ENCODE results near the gene C5AR1. TPM values are rescaled to one million over a fixed set of nuclear protein-coding genes. Genes with fewer than 3 reads are reported as not detected.

C5AR1 gene
- polyA plus RNA-seq, 1 of the 3 experiments (the other 2 are of a cell fraction) = 1.2 TPM

DNA sequence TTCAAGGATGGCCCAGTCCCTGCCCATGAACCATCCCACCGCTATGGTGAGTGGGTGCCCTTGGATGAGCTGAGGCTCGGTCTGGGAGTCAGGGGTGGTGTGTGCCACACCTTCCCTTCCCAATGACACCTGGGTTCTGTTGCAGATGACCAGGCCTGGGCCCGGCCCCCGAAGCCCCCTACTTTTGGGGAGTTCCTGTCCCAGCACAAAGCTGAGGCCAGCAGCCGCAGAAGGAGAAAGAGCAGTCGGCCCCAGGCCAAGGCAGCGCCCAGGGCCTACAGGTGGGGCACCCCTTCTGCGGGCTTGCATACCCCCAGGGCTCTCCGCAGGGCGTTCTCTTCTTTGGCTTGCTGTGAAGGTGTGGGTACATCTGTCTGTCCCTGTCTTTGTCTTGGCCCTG, 39.3 kb upstream of the C5AR1 start:
- peaks cover 6 to 21% of the 10 kb centered on the region in 2 experiments for H3K36me3 ChIP-seq (replicated peaks in 1 of 2; ENCODE audit: control insufficient read depth in 1 of 2, insufficient read depth in 2 of 2, low read length in 1 of 2)
- H3K27me3 ChIP-seq (ENCODE audit: insufficient read depth) = no peaks in the 10 kb centered on the region
- no peak overlapping the region for H3K27ac ChIP-seq (ENCODE audit: low read depth in 2 of 2, low read length in 1 of 2)
- no peak overlapping the region for H3K4me2 ChIP-seq
- H3K9me2 ChIP-seq = no peaks in the 10 kb centered on the region
- TF ChIP-seq GABPA (IDR thresholded peaks at IDR 0.05; ENCODE audit: low read depth) (no peak), USF2 (IDR thresholded peaks at IDR 0.05; ENCODE audit: borderline replicate concordance, low read depth, low read length) (no peak), MXI1 (IDR thresholded peaks at IDR 0.05; ENCODE audit: low read depth, low read length) (no peak), SIN3A (IDR thresholded peaks at IDR 0.05; ENCODE audit: borderline replicate concordance, low read depth, low read length) (no peak), ELF1 (IDR thresholded peaks at IDR 0.05) (no peak), RCOR1 (IDR thresholded peaks at IDR 0.05; ENCODE audit: low read length) (no peak), MAX (IDR thresholded peaks at IDR 0.05; ENCODE audit: low read depth) (no peak), FOSL2 (IDR thresholded peaks at IDR 0.05; ENCODE audit: borderline replicate concordance, low read depth) (no peak), GATA2 (CRISPR knock-in tag; IDR thresholded peaks at IDR 0.05) (no peak), FOXM1 (IDR thresholded peaks at IDR 0.05; ENCODE audit: low read depth) (no peak), TAF1 (IDR thresholded peaks at IDR 0.05; ENCODE audit: borderline replicate concordance, low read depth, low read length) (no peak), POLR2AphosphoS5 (IDR thresholded peaks at IDR 0.05; ENCODE audit: low read depth, low read length) (no peak), TCF12 (IDR thresholded peaks at IDR 0.05) (no peak)
- TF ChIP-seq, protein P1, sequence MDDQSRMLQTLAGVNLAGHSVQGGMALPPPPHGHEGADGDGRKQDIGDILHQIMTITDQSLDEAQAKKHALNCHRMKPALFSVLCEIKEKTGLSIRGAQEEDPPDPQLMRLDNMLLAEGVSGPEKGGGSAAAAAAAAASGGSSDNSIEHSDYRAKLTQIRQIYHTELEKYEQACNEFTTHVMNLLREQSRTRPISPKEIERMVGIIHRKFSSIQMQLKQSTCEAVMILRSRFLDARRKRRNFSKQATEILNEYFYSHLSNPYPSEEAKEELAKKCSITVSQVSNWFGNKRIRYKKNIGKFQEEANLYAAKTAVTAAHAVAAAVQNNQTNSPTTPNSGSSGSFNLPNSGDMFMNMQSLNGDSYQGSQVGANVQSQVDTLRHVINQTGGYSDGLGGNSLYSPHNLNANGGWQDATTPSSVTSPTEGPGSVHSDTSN (IDR thresholded peaks at IDR 0.05) = no peak
- POLR2A ChIA-PET = no interaction called here
- H3K9ac ChIP-seq = no peak overlapping the region
- H2AFZ ChIP-seq (ENCODE audit: low read depth) = no peak overlapping the region
- H4K20me1 ChIP-seq (ENCODE audit: insufficient read depth) = no peaks in the 10 kb centered on the region; the same call in 1 of the 2 replicates
- H3K4me1 ChIP-seq (ENCODE audit: control insufficient read depth in 1 of 2, insufficient read depth in 2 of 2, low read depth in 1 of 2, low read length in 1 of 2) = peaks cover 4 to 9% of the 10 kb centered on the region in 2 experiments; a peak in 3 of 4 replicates
- peaks cover 14% of the 10 kb centered on the region for H3F3A ChIP-seq (replicated peaks; ENCODE audit: insufficient read depth)
- H3K4me3 ChIP-seq (ENCODE audit: low read depth in 2 of 2, low read length in 1 of 2) = no peak overlapping the region
- DNase-seq = no peak
- CTCF ChIA-PET = interaction anchor here (0.8 to 3.0 kb wide), 2 partner anchors 26 to 120 kb away, joined by 3 to 12 read pairs; no protein-coding TSS in a partner anchor
- no peaks in the 10 kb centered on the region for H3K9me3 ChIP-seq
- 93% methylated on average over 3 of the region's 10 CpGs for WGBS (ENCODE audit: low lambda C conversion rate)
- H3K79me2 ChIP-seq (ENCODE audit: insufficient read depth) = no peaks in the 10 kb centered on the region

GRCh38 chr19:47271949-47272348, 37.7 kb upstream of the C5AR1 start:
- CTCF ChIA-PET = interaction anchor here (1.2 to 3.0 kb wide), 4 partner anchors 12 to 471 kb away, joined by 3 to 12 read pairs (median 5); no protein-coding TSS in a partner anchor
- Histone ChIP-seq H2AFZ (ENCODE audit: low read depth) (no peak overlapping the region), H3K79me2 (ENCODE audit: insufficient read depth) (no peaks in the 10 kb centered on the region), H3K9me2 (no peaks in the 10 kb centered on the region), H3K27ac (ENCODE audit: low read depth in 2 of 2, low read length in 1 of 2) (no peak overlapping the region), H3K36me3 (replicated peaks in 1 of 2; ENCODE audit: control insufficient read depth in 1 of 2, insufficient read depth in 2 of 2, low read length in 1 of 2) (peaks cover 4 to 16% of the 10 kb centered on the region in 2 experiments), H3K4me1 (ENCODE audit: control insufficient read depth in 1 of 2, insufficient read depth in 2 of 2, low read depth in 1 of 2, low read length in 1 of 2) (peaks cover 10 to 18% of the 10 kb centered on the region in 2 experiments; a peak in 3 of 4 replicates), H3K27me3 (ENCODE audit: insufficient read depth) (no peaks in the 10 kb centered on the region), H3K9ac (no peak overlapping the region), H3K4me2 (no peak overlapping the region), H3K4me3 (ENCODE audit: low read depth in 2 of 2, low read length in 1 of 2) (no peak overlapping the region), H3F3A (replicated peaks; ENCODE audit: insufficient read depth) (peaks cover 16% of the 10 kb centered on the region), H3K9me3 (no peaks in the 10 kb centered on the region), H4K20me1 (ENCODE audit: insufficient read depth) (no peaks in the 10 kb centered on the region; the same call in 1 of the 2 replicates)
- no peak for DNase-seq
- POLR2A ChIA-PET = interaction anchor here (1.0 kb wide), 1 partner anchor 11 kb away, joined by 3 read pairs; no protein-coding TSS in a partner anchor
- TF ChIP-seq NFIC (IDR thresholded peaks at IDR 0.05; ENCODE audit: borderline replicate concordance) (no peak), SMC3 (IDR thresholded peaks at IDR 0.05; ENCODE audit: low read depth, low read length) (no peak)
- TF ChIP-seq, protein P2, sequence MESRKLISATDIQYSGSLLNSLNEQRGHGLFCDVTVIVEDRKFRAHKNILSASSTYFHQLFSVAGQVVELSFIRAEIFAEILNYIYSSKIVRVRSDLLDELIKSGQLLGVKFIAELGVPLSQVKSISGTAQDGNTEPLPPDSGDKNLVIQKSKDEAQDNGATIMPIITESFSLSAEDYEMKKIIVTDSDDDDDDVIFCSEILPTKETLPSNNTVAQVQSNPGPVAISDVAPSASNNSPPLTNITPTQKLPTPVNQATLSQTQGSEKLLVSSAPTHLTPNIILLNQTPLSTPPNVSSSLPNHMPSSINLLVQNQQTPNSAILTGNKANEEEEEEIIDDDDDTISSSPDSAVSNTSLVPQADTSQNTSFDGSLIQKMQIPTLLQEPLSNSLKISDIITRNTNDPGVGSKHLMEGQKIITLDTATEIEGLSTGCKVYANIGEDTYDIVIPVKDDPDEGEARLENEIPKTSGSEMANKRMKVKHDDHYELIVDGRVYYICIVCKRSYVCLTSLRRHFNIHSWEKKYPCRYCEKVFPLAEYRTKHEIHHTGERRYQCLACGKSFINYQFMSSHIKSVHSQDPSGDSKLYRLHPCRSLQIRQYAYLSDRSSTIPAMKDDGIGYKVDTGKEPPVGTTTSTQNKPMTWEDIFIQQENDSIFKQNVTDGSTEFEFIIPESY (IDR thresholded peaks at IDR 0.05; ENCODE audit: borderline replicate concordance, low read depth) = no peak
- WGBS (ENCODE audit: low lambda C conversion rate) = 89% methylated on average over 6 of the region's 6 CpGs

Measured in SK-N-SH (cell line).